HCT116 (cell line): ENCODE measurements around the gene CSDE1. TPM values are rescaled to one million over a fixed set of nuclear protein-coding genes. Genes with fewer than 3 reads are reported as not detected.

ENCODE experiments used
- ATAC-seq: fragments of 200-7000 bp; cut with Tn5 transposase; 2 replicates; pipeline ENCODE4 v1.9.1; 2020; ENCODE audit warnings: mild to moderate bottlenecking, moderate library complexity
- BruUV-seq: library from RNA; stranded (reverse); fragments of 400-500 nt; replicated peaks from 2 replicates; lab custom pipeline; 2021; lab: Mats Ljungman, UMichigan
- CTCF ChIA-PET: fragments of 300-600 bp; sonication (Branson Sonifier 250); formaldehyde crosslinking; loops from one replicate; lab custom pipeline; 2021; ENCODE audit warnings: antibody characterized with exemption; lab: Charles Lee
- POLR2A ChIA-PET: fragments of 300-600, 350-600 bp; sonication (Branson Sonifier 250); formaldehyde crosslinking; loops from one replicate; lab custom pipeline; 2021; ENCODE audit warnings: antibody characterized with exemption; lab: Charles Lee
- RAD21 ChIA-PET, 2 experiments: fragments of 300-600 bp; sonication (Branson Sonifier 250); formaldehyde crosslinking; loops; one replicate each; lab custom pipeline; 2023; ENCODE audit warnings: low total read pairs in 2 of 2; ENCODE audit not compliant: uncharacterized antibody in 2 of 2, unreplicated experiment in 2 of 2, low non-redundant PET in 1 of 2; lab: Charles Lee
- DNase-seq: peaks from one replicate; pipeline ENCODE4 v3.0.0-alpha.2; 2010; ENCODE audit warnings: low read depth, low spot score
- H2AFZ ChIP-seq: fragments of 200-600 bp; shearing (Covaris generic), sonication (generic); 2 replicates; pipeline ENCODE4 v1.6.1; 2017; ENCODE audit warnings: low read depth, mixed run types, mixed read lengths, antibody characterized with exemption, low read length; ENCODE audit not compliant: poor library complexity, severe bottlenecking
- H3K27ac ChIP-seq: 2 replicates; pipeline ENCODE4 v1.5.1; 2012; ENCODE audit warnings: low read depth, low read length
- H3K27me3 ChIP-seq: fragments of 200-600 bp; sonication (generic); 2 replicates; pipeline ENCODE4 v1.6.1; 2016; ENCODE audit warnings: mixed run types, low read length, mixed read lengths; ENCODE audit not compliant: insufficient read depth
- H3K36me3 ChIP-seq, 2 experiments: fragments of 200-500 bp in 1 of 2; fragments of 200-600 bp in 1 of 2; sonication (Bioruptor generic) in 1 of 2; sonication (generic) in 1 of 2; 2 replicates each; pipeline versions ENCODE4 v1.5.1 to v1.6.1; 2014 to 2016; ENCODE audit warnings: low read length in 2 of 2, inconsistent platforms in 1 of 2, mixed read lengths in 1 of 2, mixed run types in 1 of 2; ENCODE audit not compliant: insufficient read depth in 2 of 2, control insufficient read depth in 1 of 2
- H3K4me1 ChIP-seq, 2 experiments: fragments of 200-600 bp in 1 of 2; sonication (generic) in 1 of 2; 2 replicates each; pipeline versions ENCODE4 v1.5.1 to v1.6.1; 2012 to 2017; ENCODE audit warnings: low read length in 2 of 2, inconsistent platforms in 1 of 2, mild to moderate bottlenecking in 1 of 2, mixed read lengths in 1 of 2, mixed run types in 1 of 2, moderate library complexity in 1 of 2; ENCODE audit not compliant: insufficient read depth in 2 of 2, control insufficient read depth in 1 of 2
- H3K4me2 ChIP-seq: fragments of 200-600 bp; sonication (generic); 2 replicates; pipeline ENCODE4 v1.6.1; 2017; ENCODE audit warnings: mixed run types, low read length, mixed read lengths
- H3K4me3 ChIP-seq, 2 experiments: fragments of 200-600 bp in 1 of 2; sonication (generic) in 1 of 2; replicated peaks in 1 of 2; 2 replicates each; pipeline ENCODE4 v1.5.1; 2011 to 2016; ENCODE audit warnings: low read length in 2 of 2, control low read depth in 1 of 2, low read depth in 1 of 2, mild to moderate bottlenecking in 1 of 2, mixed read lengths in 1 of 2, mixed run types in 1 of 2
- H3K79me2 ChIP-seq: fragments of 200-600 bp; sonication (generic); 2 replicates; pipeline ENCODE4 v1.6.1; 2017; ENCODE audit warnings: mild to moderate bottlenecking, mixed run types, low read length, moderate library complexity, mixed read lengths; ENCODE audit not compliant: insufficient read depth
- H3K9ac ChIP-seq: fragments of 200-600 bp; sonication (generic); 2 replicates; pipeline ENCODE4 v1.6.1; 2016; ENCODE audit warnings: low read length, mixed read lengths
- H3K9me2 ChIP-seq: fragments of 200-600 bp; sonication (generic), shearing (Covaris generic); 2 replicates; pipeline ENCODE4 v1.6.1; 2017; ENCODE audit warnings: mixed run types, mild to moderate bottlenecking, moderate library complexity; ENCODE audit not compliant: insufficient read depth
- H3K9me3 ChIP-seq, 2 experiments: fragments of 200-500 bp in 1 of 2; fragments of 200-600 bp in 1 of 2; sonication (Bioruptor generic) in 1 of 2; sonication (generic) in 1 of 2; 2 replicates each; pipeline ENCODE4 v1.6.1; 2014 to 2017; ENCODE audit warnings: low read length in 2 of 2, mixed read lengths in 2 of 2, inconsistent platforms in 1 of 2, low read depth in 1 of 2, mild to moderate bottlenecking in 1 of 2, mixed run types in 1 of 2, moderate library complexity in 1 of 2; ENCODE audit not compliant: control insufficient read depth in 1 of 2, insufficient read depth in 1 of 2
- H4K20me1 ChIP-seq: fragments of 200-600 bp; sonication (generic), shearing (Covaris generic); 2 replicates; pipeline ENCODE4 v1.6.1; 2017; ENCODE audit warnings: mixed run types, mild to moderate bottlenecking, moderate library complexity; ENCODE audit not compliant: insufficient read depth
- ATF3 ChIP-seq: IDR thresholded peaks from 2 replicates; pipeline ENCODE4 v1.6.1; 2012
- EGR1 ChIP-seq: IDR thresholded peaks from 2 replicates; pipeline ENCODE4 v1.6.1; 2012; ENCODE audit warnings: low read depth
- JUND ChIP-seq: IDR thresholded peaks from 2 replicates; pipeline ENCODE4 v1.6.1; 2012
- MAX ChIP-seq: IDR thresholded peaks from 2 replicates; pipeline ENCODE4 v1.6.1; 2012
- POLR2A ChIP-seq: IDR thresholded peaks from 2 replicates; pipeline ENCODE4 v1.7.0; 2011; ENCODE audit warnings: borderline replicate concordance; ENCODE audit not compliant: insufficient read depth, insufficient read length; ENCODE audit errors: extremely low read depth
- REST ChIP-seq: IDR thresholded peaks from 2 replicates; pipeline ENCODE4 v1.6.1; 2012; ENCODE audit warnings: low read depth
- SIN3A ChIP-seq: IDR thresholded peaks from 2 replicates; pipeline ENCODE4 v1.6.1; 2012; ENCODE audit warnings: low read depth
- SRF ChIP-seq: IDR thresholded peaks from 2 replicates; pipeline ENCODE4 v1.6.1; 2012; ENCODE audit warnings: low read depth
- YY1 ChIP-seq: IDR thresholded peaks from 2 replicates; pipeline ENCODE4 v1.6.1; 2011; ENCODE audit warnings: low read length, low read depth, moderate library complexity, mild to moderate bottlenecking; ENCODE audit not compliant: insufficient replicate concordance; ENCODE audit errors: extremely low read depth
- intact Hi-C: fragments of 100-400 bp; cut with micrococcal nuclease; formaldehyde crosslinking; loops from 2 replicates; pipeline ENCODE4 v1.10.0; 2022
- total RNA-seq: library from RNA; stranded (reverse); gene quantifications from one replicate; pipeline ENCODE4 v1.2.1, GENCODE V29; 2021; ENCODE audit not compliant: unreplicated experiment

The CSDE1 gene
- total RNA-seq, 1 experiment from 2014 or later: 515 TPM

- TF ChIP-seq MAX: no peak
Measured at GRCh38 chr1:114688526-114688925, 69.3 kb downstream of the CSDE1 start (continued).

- H3K9me3 ChIP-seq: no peaks in the 10 kb centered on the region
- H3K4me3 ChIP-seq: no peak overlapping the region
- no peaks in the 10 kb centered on the region for H3K9me2 ChIP-seq
- ATAC-seq (no peak), DNase-seq (no peak)
- no peaks in the 10 kb centered on the region for H3K79me2 ChIP-seq
- ChIA-PET RAD21 (no interaction called here), POLR2A (no interaction called here), CTCF (no interaction called here)
- H3K27ac ChIP-seq: no peak overlapping the region
- H3K36me3 ChIP-seq: no peaks in the 10 kb centered on the region
- no peaks in the 10 kb centered on the region for H3K4me1 ChIP-seq
- TF ChIP-seq SRF (no peak), EGR1 (no peak), POLR2A (no peak), YY1 (no peak), SIN3A (no peak), ATF3 (no peak), JUND (no peak), REST (no peak)
- H3K27me3 ChIP-seq: peaks cover 11% of the 10 kb centered on the region; the same call in 1 of the 2 replicates
- intact Hi-C loops: no loop called here
- no peak overlapping the region for H3K9ac ChIP-seq
- no peaks in the 10 kb centered on the region for H4K20me1 ChIP-seq
- no peak overlapping the region for H3K4me2 ChIP-seq
- BruUV-seq: no TSS peak
- no peak overlapping the region for H2AFZ ChIP-seq
Measured at GRCh38 chr1:114685851-114686250, 71.9 kb downstream of the CSDE1 start.
